WTC11 (cell line): Measurements from ENCODE around the gene ATG7. TPM values are rescaled to one million over a fixed set of nuclear protein-coding genes. Genes with fewer than 3 reads are reported as not detected.
A peak's percentile ranks its signal among the peaks of the same experiment; 100 is the strongest.

ENCODE experiments used
- ATAC-seq: fragments of 200-7000 bp; cut with Tn5 transposase; 2 replicates; pipeline ENCODE4 v1.10.0; 2021; ENCODE audit warnings: mild to moderate bottlenecking, moderate library complexity
- CTCF ChIA-PET: fragments of 300-600 bp; sonication (Branson Sonifier 250); formaldehyde crosslinking; loops from one replicate; lab custom pipeline; 2021; ENCODE audit warnings: antibody characterized with exemption; lab: Charles Lee
- POLR2A ChIA-PET: fragments of 350-600 bp; sonication (Branson Sonifier 250); formaldehyde crosslinking; loops from one replicate; lab custom pipeline; 2021; ENCODE audit warnings: antibody characterized with exemption; lab: Charles Lee
- DNase-seq: peaks from one replicate; pipeline ENCODE4 v3.0.0; 2021; ENCODE audit warnings: low spot score
- H3K27ac Mint-ChIP-seq: 2 replicates; pipeline ENCODE4 v1.8.0; 2021; ENCODE audit warnings: mixed read lengths
- H3K27me3 Mint-ChIP-seq: 2 replicates; pipeline ENCODE4 v1.8.0; 2021; ENCODE audit warnings: low read depth, mild to moderate bottlenecking, moderate library complexity, mixed read lengths
- H3K36me3 Mint-ChIP-seq: 2 replicates; pipeline ENCODE4 v1.8.0; 2021; ENCODE audit warnings: mixed read lengths
- H3K4me1 Mint-ChIP-seq: 2 replicates; pipeline ENCODE4 v1.8.0; 2022; ENCODE audit warnings: mixed read lengths
- H3K4me3 Mint-ChIP-seq: 2 replicates; pipeline ENCODE4 v1.8.0; 2021; ENCODE audit warnings: mild to moderate bottlenecking, moderate library complexity, mixed read lengths
- H3K9me3 Mint-ChIP-seq: 2 replicates; pipeline ENCODE4 v1.8.0; 2021; ENCODE audit warnings: mixed read lengths
- CREB1 ChIP-seq: sonication (generic); formaldehyde crosslinking; IDR thresholded peaks from 2 replicates; pipeline ENCODE4 v1.8.0; 2023; ENCODE audit warnings: mild to moderate bottlenecking, missing genetic modification reagents
- FOXK1 ChIP-seq: sonication (generic); formaldehyde crosslinking; IDR thresholded peaks from 2 replicates; pipeline ENCODE4 v1.8.0; 2022; ENCODE audit warnings: mild to moderate bottlenecking, moderate library complexity, missing genetic modification reagents
- HMGA2 ChIP-seq: fragments of 250-450 bp; sonication (Bioruptor Pico); IDR thresholded peaks from 2 replicates; pipeline ENCODE4 v1.4.0; 2021; ENCODE audit warnings: mild to moderate bottlenecking, moderate library complexity
- IRF2 ChIP-seq: sonication (generic); formaldehyde crosslinking; IDR thresholded peaks from 2 replicates; pipeline ENCODE4 v1.8.0; 2022; ENCODE audit warnings: low read depth, missing genetic modification reagents, borderline replicate concordance
- NR2C2 ChIP-seq: sonication (generic); formaldehyde crosslinking; IDR thresholded peaks from 2 replicates; pipeline ENCODE4 v1.8.0; 2022; ENCODE audit warnings: mild to moderate bottlenecking, missing genetic modification reagents
- PRRX2 ChIP-seq: fragments of 250-450 bp; sonication (Bioruptor Pico); IDR thresholded peaks from 2 replicates; pipeline ENCODE4 v1.8.0; 2021; ENCODE audit warnings: mild to moderate bottlenecking
- SMAD3 ChIP-seq: sonication (generic); formaldehyde crosslinking; IDR thresholded peaks from 2 replicates; pipeline ENCODE4 v1.8.0; 2022; ENCODE audit warnings: missing genetic modification reagents, mild to moderate bottlenecking, borderline replicate concordance
- ZNF121 ChIP-seq: sonication (generic); formaldehyde crosslinking; IDR thresholded peaks from 2 replicates; pipeline ENCODE4 v1.8.0; 2023; ENCODE audit warnings: missing genetic modification reagents
- ZNF396 ChIP-seq: fragments of 250-450 bp; sonication (Bioruptor Pico); IDR thresholded peaks from 2 replicates; pipeline ENCODE4 v1.8.0; 2021; ENCODE audit warnings: mild to moderate bottlenecking, moderate library complexity, borderline replicate concordance
- ZNF671 ChIP-seq: fragments of 250-450 bp; sonication (Bioruptor Pico); IDR thresholded peaks from 2 replicates; pipeline ENCODE4 v1.8.0; 2021; ENCODE audit warnings: mild to moderate bottlenecking
- total RNA-seq: library from RNA; stranded (reverse); gene quantifications from 3 replicates; pipeline ENCODE4 v1.2.3, GENCODE V29; 2021
- TF ChIP-seq, protein P1 (sequence below): sonication (generic); formaldehyde crosslinking; IDR thresholded peaks from 2 replicates; pipeline ENCODE4 v1.8.1; 2023; ENCODE audit warnings: mild to moderate bottlenecking, missing genetic modification reagents
- TF ChIP-seq, protein P2 (sequence below): sonication (generic); formaldehyde crosslinking; IDR thresholded peaks from 2 replicates; pipeline ENCODE4 v1.8.1; 2023; ENCODE audit warnings: mild to moderate bottlenecking, missing genetic modification reagents, moderate library complexity
- TF ChIP-seq, protein P3 (sequence below): fragments of 250-450 bp; sonication (Bioruptor Pico); IDR thresholded peaks from 2 replicates; pipeline ENCODE4 v1.9.0; 2021; ENCODE audit warnings: mild to moderate bottlenecking
- TF ChIP-seq, protein P4 (sequence below): fragments of 250-450 bp; sonication (Bioruptor Pico); IDR thresholded peaks from 2 replicates; pipeline ENCODE4 v2.1.2; 2022; ENCODE audit warnings: mild to moderate bottlenecking, moderate library complexity
- TF ChIP-seq, protein P5 (sequence below): sonication (generic); formaldehyde crosslinking; IDR thresholded peaks from 2 replicates; pipeline ENCODE4 v1.8.0; 2022; ENCODE audit warnings: mild to moderate bottlenecking, missing genetic modification reagents
- TF ChIP-seq, protein P6 (sequence below): fragments of 200-600 bp; IDR thresholded peaks from 2 replicates; pipeline ENCODE4 v1.8.0; 2022; ENCODE audit warnings: antibody characterized with exemption
- TF ChIP-seq, protein P7 (sequence below): sonication (generic); formaldehyde crosslinking; IDR thresholded peaks from 2 replicates; pipeline ENCODE4 v1.8.1; 2022; ENCODE audit warnings: mild to moderate bottlenecking, moderate library complexity, missing genetic modification reagents
- TF ChIP-seq, protein P8 (sequence below): sonication (generic); formaldehyde crosslinking; IDR thresholded peaks from 2 replicates; pipeline ENCODE4 v1.8.0; 2023; ENCODE audit warnings: mild to moderate bottlenecking, missing genetic modification reagents

The ATG7 gene
- total RNA-seq, 1 experiment from 2014 or later = 17.5 TPM

DNA sequence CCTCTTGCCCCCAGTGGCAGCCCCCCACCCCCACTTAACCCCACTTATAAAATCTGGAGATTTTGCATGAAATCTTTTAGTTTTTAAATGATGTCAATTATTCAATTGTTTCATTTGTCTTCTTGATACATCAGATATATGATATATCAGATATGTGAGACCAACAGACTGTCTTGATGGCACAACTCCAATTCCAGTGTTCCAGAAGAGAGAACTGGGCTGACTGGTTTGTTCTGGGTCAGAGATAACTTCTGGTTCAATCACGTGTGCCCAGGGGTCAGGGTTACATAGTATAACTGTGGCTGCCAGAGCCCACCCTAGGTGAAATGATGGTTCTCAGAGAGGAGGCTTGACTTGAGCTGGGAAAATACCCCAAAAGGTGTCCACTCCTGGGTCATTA is 32.4 kb upstream of the ATG7 start (continued):
- TF ChIP-seq, protein P1, sequence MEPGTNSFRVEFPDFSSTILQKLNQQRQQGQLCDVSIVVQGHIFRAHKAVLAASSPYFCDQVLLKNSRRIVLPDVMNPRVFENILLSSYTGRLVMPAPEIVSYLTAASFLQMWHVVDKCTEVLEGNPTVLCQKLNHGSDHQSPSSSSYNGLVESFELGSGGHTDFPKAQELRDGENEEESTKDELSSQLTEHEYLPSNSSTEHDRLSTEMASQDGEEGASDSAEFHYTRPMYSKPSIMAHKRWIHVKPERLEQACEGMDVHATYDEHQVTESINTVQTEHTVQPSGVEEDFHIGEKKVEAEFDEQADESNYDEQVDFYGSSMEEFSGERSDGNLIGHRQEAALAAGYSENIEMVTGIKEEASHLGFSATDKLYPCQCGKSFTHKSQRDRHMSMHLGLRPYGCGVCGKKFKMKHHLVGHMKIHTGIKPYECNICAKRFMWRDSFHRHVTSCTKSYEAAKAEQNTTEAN (CRISPR knock-in tag) = no peak

DNA sequence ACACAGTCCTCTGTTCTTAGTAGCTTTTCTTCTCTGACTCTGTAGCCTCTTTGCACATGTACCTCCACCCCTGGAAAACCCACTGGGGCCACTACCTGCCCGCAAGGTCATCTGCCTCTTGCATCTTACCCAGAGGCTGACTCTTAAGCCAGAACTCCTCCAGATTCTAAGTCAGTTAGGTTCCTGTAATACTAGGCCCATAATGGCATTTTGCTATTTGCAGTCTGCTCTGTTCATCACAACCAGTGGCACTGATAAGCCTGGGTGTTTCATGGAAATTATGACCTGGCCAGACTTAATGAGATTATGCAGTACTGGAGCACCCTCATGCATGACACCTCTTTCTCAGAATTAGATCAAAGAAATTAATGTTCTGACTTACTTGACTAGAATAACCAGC is 31.7 kb upstream of the ATG7 start:
- CTCF ChIA-PET = no interaction called here

DNA sequence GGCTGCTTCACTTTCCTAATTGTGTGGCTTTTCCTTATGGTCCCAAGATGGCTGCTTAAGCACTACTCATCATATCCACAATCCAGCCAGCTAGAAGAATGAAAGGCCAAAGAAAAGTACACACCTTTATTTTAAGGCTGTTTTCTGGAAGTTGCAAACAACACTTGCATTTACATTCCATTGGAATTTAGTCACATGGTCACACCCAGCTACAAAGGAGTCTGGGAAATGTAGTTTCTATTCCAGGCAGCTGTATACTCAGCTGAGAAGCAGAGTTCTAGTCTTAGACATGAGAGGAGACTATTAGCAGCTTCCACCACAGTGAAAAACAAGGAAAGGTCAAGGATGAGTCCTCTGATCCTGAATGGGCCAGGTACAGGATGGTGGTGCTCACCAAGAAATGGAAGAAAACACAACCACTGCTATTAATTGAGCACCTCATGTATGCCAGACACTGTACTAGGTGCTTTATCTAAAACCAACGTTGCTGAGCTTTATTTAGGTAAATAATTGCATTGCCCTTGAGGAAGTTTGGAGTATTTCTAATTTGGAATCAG is 28.0 kb upstream of the ATG7 start:
- ChIA-PET CTCF (interaction anchor here (1.4 kb wide), 1 partner anchor 89 kb away, joined by 4 read pairs; no protein-coding TSS in a partner anchor), POLR2A (no interaction called here)
- H3K27me3 Mint-ChIP-seq = 0 out of 2 replicates have a peak, but pooled peaks cover 2% of the 10 kb centered on the region
- ATAC-seq (peak; percentile 69), DNase-seq (no peak)
- H3K27ac Mint-ChIP-seq = no peak overlapping the region
- H3K4me1 Mint-ChIP-seq = no peaks in the 10 kb centered on the region
- no peak overlapping the region for H3K4me3 Mint-ChIP-seq
- H3K36me3 Mint-ChIP-seq = no peaks in the 10 kb centered on the region
- peaks cover 7% of the 10 kb centered on the region; the same call in 1 of the 2 replicates for H3K9me3 Mint-ChIP-seq
- no peak for TF ChIP-seq HMGA2
- no peak for TF ChIP-seq PRRX2 (CRISPR knock-in tag)
- TF ChIP-seq, protein P2, sequence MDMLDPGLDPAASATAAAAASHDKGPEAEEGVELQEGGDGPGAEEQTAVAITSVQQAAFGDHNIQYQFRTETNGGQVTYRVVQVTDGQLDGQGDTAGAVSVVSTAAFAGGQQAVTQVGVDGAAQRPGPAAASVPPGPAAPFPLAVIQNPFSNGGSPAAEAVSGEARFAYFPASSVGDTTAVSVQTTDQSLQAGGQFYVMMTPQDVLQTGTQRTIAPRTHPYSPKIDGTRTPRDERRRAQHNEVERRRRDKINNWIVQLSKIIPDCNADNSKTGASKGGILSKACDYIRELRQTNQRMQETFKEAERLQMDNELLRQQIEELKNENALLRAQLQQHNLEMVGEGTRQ (CRISPR knock-in tag) = peak; percentile 86
- TF ChIP-seq, protein P3, sequence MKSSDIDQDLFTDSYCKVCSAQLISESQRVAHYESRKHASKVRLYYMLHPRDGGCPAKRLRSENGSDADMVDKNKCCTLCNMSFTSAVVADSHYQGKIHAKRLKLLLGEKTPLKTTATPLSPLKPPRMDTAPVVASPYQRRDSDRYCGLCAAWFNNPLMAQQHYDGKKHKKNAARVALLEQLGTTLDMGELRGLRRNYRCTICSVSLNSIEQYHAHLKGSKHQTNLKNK (CRISPR knock-in tag) = no peak
- TF ChIP-seq, protein P4, sequence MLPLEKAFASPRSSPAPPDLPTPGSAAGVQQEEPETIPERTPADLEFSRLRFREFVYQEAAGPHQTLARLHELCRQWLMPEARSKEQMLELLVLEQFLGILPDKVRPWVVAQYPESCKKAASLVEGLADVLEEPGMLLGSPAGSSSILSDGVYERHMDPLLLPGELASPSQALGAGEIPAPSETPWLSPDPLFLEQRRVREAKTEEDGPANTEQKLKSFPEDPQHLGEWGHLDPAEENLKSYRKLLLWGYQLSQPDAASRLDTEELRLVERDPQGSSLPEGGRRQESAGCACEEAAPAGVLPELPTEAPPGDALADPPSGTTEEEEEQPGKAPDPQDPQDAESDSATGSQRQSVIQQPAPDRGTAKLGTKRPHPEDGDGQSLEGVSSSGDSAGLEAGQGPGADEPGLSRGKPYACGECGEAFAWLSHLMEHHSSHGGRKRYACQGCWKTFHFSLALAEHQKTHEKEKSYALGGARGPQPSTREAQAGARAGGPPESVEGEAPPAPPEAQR = no peak
- no peak for TF ChIP-seq ZNF396 (CRISPR knock-in tag)
- no peak for TF ChIP-seq IRF2 (CRISPR knock-in tag)
- no peak for TF ChIP-seq NR2C2 (CRISPR knock-in tag)
- TF ChIP-seq, protein P5, sequence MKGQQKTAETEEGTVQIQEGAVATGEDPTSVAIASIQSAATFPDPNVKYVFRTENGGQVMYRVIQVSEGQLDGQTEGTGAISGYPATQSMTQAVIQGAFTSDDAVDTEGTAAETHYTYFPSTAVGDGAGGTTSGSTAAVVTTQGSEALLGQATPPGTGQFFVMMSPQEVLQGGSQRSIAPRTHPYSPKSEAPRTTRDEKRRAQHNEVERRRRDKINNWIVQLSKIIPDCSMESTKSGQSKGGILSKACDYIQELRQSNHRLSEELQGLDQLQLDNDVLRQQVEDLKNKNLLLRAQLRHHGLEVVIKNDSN = peak; percentile 83
- TF ChIP-seq SMAD3 = no peak
- TF ChIP-seq, protein P6, sequence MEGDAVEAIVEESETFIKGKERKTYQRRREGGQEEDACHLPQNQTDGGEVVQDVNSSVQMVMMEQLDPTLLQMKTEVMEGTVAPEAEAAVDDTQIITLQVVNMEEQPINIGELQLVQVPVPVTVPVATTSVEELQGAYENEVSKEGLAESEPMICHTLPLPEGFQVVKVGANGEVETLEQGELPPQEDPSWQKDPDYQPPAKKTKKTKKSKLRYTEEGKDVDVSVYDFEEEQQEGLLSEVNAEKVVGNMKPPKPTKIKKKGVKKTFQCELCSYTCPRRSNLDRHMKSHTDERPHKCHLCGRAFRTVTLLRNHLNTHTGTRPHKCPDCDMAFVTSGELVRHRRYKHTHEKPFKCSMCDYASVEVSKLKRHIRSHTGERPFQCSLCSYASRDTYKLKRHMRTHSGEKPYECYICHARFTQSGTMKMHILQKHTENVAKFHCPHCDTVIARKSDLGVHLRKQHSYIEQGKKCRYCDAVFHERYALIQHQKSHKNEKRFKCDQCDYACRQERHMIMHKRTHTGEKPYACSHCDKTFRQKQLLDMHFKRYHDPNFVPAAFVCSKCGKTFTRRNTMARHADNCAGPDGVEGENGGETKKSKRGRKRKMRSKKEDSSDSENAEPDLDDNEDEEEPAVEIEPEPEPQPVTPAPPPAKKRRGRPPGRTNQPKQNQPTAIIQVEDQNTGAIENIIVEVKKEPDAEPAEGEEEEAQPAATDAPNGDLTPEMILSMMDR = no peak
- no peak for TF ChIP-seq CREB1 (CRISPR knock-in tag)

More for the DNA sequence above, 31.7 kb upstream of the ATG7 start:
- Mint-ChIP-seq H3K27me3 (peaks cover 2% of the 10 kb centered on the region; the same call in 1 of the 2 replicates), H3K4me3 (no peak overlapping the region), H3K9me3 (peaks cover 11% of the 10 kb centered on the region; the same call in 1 of the 2 replicates), H3K36me3 (no peaks in the 10 kb centered on the region), H3K27ac (no peak overlapping the region), H3K4me1 (peaks cover 6% of the 10 kb centered on the region)
- POLR2A ChIA-PET = no interaction called here
- DNase-seq = no peak
- ATAC-seq = no peak
- TF ChIP-seq ZNF671 (CRISPR knock-in tag) = no peak
- TF ChIP-seq, protein P7, sequence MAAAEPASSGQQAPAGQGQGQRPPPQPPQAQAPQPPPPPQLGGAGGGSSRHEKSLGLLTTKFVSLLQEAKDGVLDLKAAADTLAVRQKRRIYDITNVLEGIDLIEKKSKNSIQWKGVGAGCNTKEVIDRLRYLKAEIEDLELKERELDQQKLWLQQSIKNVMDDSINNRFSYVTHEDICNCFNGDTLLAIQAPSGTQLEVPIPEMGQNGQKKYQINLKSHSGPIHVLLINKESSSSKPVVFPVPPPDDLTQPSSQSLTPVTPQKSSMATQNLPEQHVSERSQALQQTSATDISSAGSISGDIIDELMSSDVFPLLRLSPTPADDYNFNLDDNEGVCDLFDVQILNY (CRISPR knock-in tag) = no peak
- no peak for TF ChIP-seq ZNF396 (CRISPR knock-in tag)
- no peak for TF ChIP-seq HMGA2
- no peak for TF ChIP-seq FOXK1 (CRISPR knock-in tag)
- no peak for TF ChIP-seq ZNF121 (CRISPR knock-in tag)
- TF ChIP-seq, protein P6 = no peak
- TF ChIP-seq, protein P8, sequence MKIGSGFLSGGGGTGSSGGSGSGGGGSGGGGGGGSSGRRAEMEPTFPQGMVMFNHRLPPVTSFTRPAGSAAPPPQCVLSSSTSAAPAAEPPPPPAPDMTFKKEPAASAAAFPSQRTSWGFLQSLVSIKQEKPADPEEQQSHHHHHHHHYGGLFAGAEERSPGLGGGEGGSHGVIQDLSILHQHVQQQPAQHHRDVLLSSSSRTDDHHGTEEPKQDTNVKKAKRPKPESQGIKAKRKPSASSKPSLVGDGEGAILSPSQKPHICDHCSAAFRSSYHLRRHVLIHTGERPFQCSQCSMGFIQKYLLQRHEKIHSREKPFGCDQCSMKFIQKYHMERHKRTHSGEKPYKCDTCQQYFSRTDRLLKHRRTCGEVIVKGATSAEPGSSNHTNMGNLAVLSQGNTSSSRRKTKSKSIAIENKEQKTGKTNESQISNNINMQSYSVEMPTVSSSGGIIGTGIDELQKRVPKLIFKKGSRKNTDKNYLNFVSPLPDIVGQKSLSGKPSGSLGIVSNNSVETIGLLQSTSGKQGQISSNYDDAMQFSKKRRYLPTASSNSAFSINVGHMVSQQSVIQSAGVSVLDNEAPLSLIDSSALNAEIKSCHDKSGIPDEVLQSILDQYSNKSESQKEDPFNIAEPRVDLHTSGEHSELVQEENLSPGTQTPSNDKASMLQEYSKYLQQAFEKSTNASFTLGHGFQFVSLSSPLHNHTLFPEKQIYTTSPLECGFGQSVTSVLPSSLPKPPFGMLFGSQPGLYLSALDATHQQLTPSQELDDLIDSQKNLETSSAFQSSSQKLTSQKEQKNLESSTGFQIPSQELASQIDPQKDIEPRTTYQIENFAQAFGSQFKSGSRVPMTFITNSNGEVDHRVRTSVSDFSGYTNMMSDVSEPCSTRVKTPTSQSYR (CRISPR knock-in tag) = no peak
